HG02870 (cell line): Measurements from ENCODE around the gene CTTNBP2NL.
A peak's percentile ranks its signal among the peaks of the same experiment; 100 is the strongest.
"Not testable (repeated sequence)": the region's sequence is repeated elsewhere in the genome, so short reads cannot be mapped to it uniquely, and the experiment has no call there.

ENCODE experiments used
- ATAC-seq: cut with Tn5 transposase; IDR thresholded peaks from one replicate; pipeline ENCODE4 v1.9.1; 2021; ENCODE audit warnings: mild to moderate bottlenecking, moderate library complexity; ENCODE audit not compliant: unreplicated experiment

The CTTNBP2NL gene

DNA sequence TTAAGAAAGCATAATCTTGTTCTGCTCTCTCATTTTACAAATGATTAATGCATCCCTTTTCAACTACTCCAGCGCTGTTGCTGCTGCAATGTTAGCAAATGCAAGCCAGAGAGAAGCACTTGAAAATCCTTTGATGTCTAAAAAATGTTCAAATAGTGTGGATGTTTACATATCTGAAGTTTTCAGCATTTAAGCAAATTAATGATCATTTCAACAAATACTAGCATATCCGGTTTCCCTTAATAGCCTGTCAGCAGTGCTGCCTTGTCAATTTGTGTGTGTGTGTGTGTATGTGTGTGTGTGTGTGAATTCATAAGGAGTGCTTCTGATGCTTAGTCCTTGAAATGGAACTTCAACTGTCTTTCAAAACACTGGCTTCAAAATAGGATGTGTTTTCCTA lies 64.6 kb downstream of the CTTNBP2NL start:
- ATAC-seq, result no peak

DNA sequence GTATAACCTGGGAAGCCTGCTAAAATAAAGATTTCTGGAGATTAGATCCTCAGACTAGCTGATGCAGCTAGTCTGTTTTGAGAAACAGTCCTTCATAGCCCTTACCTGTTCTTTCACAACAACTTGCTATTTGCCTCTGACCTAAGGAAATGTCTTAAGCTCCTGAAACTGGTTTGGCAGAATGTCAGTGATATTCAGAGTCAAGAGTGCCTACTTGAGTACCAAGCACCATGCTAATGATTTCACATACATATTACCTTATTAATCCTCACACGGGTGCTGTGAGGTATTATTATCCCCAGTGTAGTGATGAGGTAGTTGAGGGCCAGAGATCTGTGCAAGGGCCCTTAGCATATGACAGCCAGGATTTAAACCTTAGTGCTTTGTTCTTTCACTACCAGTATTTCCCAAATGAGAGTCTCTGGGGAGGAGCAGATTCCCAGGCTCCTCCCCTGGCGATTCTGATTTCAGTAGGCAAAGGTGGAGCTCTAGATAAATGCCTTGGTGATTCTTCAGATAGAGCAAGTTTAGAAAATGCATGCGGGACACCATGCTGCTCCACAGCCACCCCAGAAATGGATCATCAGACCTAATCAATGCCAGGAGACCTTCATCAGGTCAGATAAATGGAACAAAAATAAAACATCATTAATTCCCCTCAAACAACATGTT lies 65.3 kb downstream of the CTTNBP2NL start:
- no peak for ATAC-seq

DNA sequence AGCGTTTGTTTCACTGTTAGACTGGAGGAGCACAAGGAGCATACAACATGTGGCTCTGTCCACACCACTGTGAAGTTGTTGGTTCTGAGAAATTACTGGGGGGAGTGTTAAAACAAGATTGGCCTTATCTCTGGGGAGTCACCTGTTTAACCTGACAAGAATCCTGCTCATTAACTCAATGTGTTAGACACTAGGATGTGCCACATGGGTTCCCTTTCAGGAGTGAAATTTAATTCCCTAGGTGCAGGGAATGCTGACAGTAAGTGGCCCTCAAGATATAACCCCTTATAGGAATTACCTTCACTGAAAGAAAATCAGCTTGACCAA lies 66.9 kb downstream of the CTTNBP2NL start:
- no peak for ATAC-seq

DNA sequence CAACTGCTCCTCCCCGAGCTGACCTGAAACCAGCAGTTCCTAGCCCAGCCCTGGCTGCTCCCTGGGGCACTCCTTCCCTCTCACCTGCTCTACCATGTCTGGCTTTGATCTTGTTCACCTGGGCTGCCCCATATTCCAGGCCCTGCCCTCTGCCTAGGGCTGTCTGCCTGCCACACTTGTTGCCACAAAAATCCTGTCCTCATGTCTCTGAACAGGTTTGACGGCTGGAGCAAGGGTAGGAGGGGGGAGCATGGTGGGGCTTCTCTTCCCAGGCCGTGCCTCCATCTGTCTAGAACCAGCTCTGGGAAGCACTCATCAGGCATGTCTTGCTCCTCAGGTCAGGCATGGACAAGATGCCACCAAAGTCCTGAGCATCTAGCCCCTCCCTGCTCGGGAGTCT lies 68.5 kb downstream of the CTTNBP2NL start:
- ATAC-seq, result no peak

DNA sequence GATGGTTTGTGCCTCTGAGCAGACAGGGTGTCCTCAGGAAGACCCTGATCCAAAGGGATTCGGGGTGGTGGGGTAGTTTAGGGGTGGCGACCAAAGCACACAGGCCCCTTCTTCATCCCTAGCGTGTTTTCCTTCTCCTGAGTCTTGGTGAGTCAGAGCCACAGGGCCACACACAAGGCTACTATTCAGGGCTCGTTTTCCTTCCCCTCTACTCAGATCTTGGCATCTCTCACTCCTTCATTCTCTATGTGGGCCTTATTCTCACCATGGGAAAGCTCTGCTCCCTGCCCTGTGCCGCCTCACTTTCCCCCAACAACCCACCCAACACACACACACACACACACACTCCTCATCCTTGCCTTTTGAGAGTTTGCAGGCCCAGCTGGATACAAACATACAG lies 69.1 kb downstream of the CTTNBP2NL start:
- ATAC-seq, result no peak

DNA sequence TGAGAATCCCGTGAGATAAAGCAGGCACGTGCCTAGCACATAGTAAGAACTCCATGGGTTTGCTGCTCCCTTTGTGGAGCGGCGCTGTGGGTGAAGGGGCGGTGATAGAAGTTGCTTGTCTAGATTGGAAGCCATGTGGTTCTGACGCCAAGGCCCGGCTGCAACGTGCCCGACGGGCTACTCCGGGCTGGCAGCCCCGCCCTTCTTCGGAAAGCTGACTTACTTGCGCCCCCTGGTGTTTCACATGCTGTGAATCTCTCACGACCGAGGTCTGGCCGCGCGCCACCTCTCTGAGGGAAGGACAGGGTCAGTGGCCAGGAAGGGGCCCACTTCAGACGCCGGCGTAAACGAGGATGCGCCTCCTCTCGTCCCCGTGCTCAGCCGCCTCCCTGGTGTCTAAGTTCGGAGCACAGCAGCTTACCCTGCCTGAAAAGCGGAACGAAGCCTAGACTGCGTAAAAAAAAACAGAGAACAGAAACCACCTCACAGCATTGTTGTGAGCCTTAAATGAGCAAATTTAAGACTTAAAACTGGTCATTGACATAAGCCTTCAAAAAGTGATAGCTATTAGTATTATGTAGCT lies 70.2 kb downstream of the CTTNBP2NL start:
- peak; percentile 92 for ATAC-seq

DNA sequence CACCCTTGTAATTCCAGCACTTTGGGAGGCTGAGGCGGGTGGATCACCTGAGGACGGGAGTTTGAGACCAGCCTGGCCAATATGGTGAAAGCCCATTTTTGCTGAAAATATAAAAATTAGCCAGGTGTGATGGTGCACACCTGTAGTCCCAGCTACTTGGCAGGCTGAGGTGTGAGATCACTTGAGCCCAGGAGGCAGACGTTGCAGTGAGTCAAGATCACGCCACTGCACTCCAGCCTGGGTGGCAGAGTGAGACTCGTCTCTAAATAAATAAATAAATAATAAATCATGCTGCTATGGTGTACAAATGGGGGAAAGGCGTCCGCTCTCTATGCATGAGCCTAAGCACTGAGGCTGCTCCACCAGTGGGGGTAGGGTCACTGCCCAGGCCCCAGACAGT lies 74.3 kb downstream of the CTTNBP2NL start:
- not testable (repeated sequence) for ATAC-seq

DNA sequence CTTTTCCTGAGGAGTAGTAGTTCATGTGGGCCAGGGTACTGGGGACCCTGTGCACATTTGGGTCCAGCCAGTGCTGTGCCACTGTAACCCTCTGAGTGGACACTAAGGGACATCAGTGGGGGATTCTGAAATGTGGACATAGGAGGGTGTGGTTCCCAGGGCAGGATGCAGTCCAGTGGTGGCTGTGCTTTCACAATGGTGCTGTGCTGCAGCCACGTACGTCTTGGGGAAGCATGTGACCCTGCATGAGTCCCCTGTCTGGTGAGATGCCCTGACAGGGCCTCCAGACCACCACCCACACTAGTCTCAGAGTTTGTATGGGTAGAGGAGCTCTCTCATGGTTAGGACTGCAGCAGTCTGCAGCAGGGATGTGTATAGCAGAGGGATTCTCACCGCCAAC lies 75.0 kb downstream of the CTTNBP2NL start:
- ATAC-seq, result no peak

DNA sequence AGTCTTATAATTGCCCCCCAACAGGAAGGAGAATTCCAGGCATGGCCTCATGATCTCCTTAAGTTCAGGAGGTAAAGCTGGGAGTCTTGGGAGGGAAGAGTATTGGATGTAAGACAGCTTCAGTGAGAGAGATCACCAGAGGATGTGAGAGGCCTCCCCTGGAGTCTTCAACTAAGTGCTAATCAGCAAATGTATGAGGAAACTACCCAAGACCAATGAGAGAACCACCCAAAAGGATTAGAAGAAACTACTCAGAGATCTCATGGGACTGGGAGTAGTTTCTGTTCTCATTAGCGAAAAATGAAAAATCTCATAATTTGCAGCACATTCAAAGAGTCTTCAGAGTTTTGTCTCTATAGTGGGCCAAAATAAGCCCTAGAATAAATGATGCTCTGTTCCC lies 76.1 kb downstream of the CTTNBP2NL start:
- ATAC-seq, result no peak

DNA sequence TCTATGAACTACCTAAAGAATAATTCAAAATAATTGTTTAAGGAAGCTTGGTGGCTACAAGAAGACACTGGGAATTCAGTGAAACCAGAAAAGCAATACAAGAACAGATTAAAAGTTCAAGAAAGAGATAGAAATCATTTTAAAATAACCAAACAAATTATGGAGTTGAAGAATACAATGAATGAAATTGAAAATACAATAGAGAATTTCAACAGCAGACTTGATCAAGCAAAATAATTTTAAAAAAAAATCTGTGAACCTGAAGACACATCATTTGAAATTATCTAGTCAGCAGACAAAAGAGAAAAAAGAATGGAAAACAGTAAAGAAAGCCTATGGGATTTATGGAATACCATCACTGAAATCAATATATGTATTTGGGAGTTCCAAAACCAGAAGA lies 81.5 kb downstream of the CTTNBP2NL start:
- no peak for ATAC-seq

DNA sequence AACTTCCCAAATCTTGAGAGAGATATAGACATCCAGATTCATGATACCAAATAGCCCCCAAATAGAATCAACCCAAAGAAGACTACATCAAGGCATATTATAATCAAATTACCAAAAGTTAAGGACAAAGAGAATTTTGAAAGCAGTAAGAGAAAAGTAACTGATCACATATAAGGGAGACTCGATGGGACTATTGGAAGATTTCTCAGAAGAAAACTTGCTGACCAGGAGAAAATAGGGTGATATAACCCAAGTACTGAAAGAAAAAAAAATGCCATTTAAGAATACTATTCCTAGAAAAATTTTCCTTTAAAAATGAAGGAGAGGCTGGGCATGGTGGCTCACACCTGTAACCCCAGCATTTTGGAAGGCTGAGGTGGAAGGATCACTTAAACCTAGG lies 82.3 kb downstream of the CTTNBP2NL start:
- ATAC-seq, result no peak

DNA sequence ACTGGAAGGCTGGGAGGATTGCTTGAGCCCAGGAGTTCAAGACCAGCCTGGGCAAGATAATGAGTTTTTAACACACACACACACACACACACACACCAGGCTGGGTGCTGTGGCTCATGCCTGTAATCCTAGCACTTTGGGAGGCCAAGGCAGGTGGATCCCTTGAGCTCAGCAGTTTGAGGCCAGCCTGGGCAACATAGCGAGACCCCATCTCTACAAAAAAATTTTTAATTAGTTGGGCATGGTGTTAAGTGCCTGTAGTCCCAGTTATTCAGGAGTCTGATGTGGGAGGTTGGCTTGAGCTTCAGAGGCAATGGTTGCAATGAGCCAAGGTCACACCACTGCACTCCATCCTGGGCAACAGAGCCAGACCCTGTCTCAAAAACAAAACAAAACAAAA lies 90.0 kb downstream of the CTTNBP2NL start:
- ATAC-seq, result not testable (repeated sequence)

DNA sequence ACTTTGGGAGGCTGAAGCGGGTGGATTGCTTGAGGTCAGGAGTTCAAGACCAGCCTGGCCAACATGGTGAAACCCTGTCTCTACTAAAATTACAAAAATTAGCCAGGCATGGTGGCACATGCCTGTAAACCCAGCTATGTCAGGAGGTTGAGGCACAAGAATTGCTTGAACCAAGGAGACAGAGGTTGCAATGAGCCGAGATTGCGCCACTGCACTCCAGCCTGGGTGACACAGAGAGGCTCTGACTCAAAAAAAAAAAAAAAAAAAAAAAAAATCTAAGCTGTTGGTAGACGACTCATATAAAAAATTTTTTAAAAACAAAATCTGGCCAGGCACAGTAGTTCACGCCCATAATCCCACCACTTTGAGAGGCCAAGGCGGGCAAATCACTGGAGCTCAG lies 91.7 kb downstream of the CTTNBP2NL start:
- not testable (repeated sequence) for ATAC-seq

DNA sequence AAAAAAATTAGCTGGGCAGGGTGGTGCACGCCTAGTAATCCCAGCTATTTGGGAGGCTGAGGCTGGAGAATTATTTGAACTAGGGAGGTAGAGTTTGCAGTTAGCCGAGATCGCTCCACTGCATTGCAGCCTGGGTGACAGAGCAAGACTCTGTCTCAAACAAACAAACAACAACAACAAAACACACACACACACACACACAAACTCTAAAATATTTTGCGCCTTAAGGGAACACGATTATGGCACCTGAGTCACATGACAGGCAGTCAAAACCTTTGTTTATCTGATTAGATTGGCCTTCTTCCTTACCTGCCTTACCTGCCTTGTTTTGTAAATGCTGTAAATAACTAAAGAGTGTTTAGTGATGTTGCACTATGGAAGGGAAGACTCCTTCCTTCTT lies 92.1 kb downstream of the CTTNBP2NL start:
- no peak for ATAC-seq

DNA sequence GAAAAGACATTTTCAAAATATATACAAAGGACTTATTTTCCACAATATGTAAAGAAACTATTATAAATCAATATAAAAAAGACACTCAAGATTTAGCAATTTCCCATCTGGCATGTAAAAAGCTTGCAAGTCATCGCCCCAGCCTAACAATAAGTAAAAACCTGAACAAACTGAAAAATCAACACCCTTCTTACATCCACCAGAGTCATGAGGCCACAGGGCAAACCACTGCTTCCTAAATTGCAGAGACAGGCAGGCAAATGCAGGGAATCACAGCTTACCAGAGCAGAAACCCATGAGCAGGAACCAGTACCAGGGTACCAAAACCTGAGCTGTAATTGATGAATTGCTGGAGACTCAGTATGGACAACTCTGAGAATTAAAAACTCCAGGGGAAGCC lies 96.1 kb downstream of the CTTNBP2NL start:
- ATAC-seq, result no peak

DNA sequence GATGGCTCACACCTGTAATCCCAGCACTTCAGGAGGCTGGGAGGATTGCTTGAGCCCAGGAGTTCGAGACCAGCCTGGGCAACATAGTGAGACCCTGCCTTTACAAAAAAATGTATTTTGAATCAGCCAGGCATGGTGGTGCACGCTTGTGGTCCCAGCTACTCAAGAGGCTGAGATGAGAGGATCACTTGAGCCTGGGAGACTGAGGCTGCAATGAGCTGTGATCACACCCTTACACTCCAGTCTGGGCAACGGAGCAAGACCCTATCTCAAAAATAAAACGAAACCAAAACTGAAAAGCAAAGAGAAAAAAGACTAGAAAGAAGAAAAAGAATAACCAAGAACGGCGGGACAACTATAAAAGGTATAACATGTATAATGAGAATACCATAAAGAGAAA lies 97.3 kb downstream of the CTTNBP2NL start:
- no peak for ATAC-seq

DNA sequence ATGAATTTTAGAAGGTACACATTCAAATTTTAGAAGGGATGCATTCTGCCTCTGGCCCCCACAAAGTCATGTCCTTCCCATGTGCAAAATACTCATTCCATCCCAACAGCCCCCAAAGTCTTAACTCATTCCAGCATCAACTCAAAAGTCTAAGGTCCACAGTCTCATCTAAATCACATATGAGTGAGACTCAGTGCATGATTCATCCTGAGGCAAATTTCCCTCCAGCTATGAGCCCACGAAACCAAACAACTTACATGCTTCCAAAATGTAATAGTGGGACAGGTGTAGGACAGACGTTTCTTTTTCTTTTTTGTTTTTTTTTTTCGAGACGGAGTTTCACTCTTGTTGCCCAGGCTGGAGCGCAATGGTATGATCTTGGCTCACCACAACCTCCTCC lies 100.3 kb downstream of the CTTNBP2NL start:
- no peak for ATAC-seq

DNA sequence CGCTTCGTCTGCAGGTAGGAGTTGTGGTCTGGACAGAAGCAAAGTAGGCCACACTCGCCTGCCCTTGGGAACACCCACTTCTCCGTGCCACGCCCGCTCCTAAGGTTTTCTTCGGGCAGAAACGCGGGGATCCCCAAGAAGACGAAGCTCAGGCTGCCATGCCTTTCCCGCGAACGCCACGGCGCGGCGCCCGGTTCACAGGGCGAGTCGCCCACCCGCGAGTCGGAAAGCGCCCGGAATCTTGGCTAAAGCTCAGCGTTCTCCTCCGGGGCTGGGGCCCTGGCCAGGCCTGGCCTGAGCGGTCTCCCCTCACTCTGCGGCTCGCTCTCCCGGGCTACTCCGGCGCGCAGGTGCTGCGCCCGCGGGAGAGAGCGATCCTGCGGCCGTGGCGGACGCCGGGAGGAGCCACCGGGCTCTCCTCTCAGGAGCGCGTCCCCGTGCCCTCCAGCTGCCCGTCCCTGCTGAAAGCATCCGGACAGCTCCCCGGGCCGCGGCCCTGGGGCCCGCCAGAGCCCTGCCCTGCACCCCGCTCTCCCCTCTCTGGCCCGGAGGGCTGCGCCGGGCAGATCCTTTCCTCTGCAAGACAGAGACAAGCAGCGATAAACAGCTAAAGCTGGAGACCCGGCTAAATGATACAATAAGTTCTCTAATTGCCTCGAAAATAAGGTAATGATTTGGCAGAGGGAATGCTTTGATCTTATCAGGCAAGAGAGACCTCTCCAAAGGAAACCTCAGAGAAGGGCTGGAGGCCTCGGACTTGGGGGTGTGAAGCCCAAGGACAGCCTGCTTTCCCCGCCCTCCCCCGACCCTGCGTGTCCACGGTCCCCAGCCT lies 106.0 kb downstream of the CTTNBP2NL start:
- ATAC-seq, result no peak

DNA sequence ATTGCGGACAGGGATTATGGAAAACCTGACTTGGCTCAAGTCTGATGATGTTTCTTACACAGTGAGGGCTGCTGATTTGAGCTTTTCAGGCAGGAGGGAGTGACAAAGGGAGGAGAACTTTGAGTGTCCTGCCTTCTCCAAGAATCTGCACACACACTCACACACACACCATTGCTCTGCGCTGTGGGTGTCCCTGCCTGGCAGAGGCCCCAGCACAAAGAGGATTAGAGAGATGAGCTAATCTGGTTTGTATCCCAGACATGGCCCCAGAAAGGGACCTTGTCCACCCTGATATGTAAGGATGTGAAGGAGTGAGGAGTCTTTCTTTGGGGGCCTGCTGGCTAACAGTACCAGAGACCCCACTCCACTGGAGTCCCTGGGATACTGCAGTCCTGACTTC lies 106.8 kb downstream of the CTTNBP2NL start:
- no peak for ATAC-seq

DNA sequence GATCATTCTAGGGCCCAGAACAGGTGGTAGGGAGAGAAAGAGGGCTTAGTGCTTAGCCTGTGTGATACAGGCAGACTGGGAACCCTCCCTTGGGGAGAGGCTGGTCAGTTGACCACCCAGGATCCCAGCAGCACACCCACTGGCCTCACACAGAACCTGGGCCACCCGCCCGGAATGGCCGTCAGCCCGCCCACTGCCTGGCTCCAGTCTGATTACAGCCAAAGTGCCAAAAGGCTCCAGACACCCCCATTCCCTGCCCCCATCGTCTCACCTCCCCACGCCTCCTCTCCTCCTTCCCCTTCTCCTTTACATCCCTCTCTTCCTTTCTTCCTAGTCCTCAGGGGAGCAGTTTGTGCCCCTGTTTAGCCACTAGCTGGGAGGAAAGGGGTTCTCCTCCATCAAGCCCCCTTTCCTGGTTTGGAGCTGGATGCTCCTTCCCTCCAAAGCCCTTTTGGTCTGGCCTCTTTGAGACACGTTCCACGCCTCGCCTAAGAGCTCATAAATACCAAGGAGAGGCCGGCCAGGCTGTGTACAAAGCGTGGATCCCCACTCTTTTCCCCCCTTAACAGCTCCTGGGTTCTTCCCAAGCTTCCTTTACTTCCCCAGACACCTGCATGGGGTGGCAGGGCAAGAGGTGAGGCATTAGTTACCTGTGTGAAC lies 108.1 kb downstream of the CTTNBP2NL start:
- ATAC-seq, result no peak

DNA sequence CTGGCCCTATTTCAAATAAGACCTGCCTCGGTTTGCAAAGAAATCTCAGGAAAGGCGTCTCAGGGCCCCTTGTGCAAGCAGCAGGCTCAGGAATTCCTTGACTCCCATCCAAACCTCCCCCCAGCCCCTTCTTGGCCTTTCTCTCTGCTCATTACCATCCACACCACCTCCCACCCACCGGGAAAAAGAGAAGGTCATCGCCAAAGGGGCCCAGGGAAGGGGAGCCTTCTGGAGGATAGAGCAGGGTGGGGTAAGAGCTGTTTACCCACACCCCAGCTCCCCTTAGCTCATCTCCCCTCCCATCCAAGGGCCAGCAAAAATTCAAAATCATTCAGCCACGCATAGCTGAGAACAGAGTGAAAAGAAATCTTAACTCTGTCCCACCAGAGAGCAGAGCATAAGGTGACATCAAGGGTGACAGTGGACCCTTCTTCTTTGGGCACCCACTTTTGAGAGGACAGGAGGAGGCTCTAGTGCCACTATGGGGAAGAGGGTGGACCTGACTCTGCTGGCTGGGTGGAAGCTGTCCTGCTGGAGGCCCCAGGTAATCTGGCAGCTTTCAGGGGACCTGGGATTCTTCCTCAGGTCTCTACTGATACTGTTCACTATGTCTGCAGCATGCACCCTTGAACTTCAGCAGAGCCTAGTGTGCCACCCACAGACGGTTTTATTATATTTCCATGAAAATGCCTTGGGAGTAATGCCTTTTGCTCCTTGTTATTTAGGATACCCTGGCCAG lies 108.8 kb downstream of the CTTNBP2NL start:
- ATAC-seq, result no peak
